Panc1 (cell line): ENCODE measurements around the gene PC. TPM values are rescaled to one million over a fixed set of nuclear protein-coding genes. Genes with fewer than 3 reads are reported as not detected.

ENCODE experiments used
- ATAC-seq: fragments of 200-7000 bp; cut with Tn5 transposase; 2 replicates; pipeline ENCODE4 v1.9.1; 2020; ENCODE audit warnings: mild to moderate bottlenecking, moderate library complexity
- BruUV-seq: library from RNA; stranded (reverse); fragments of 400-500 nt; replicated peaks from 2 replicates; lab custom pipeline; 2021; lab: Mats Ljungman, UMichigan
- CTCF ChIA-PET: fragments of 300-600 bp; sonication (Branson Sonifier 250); formaldehyde crosslinking; loops from one replicate; lab custom pipeline; 2022; ENCODE audit warnings: antibody characterized with exemption; lab: Charles Lee
- POLR2A ChIA-PET: fragments of 300-600 bp; sonication (Branson Sonifier 250); formaldehyde crosslinking; loops from one replicate; lab custom pipeline; 2022; ENCODE audit warnings: antibody characterized with exemption; lab: Charles Lee
- DNase-seq: peaks from one replicate; pipeline ENCODE4 v3.0.0-alpha.2; 2010; ENCODE audit warnings: low read depth, low spot score
- H3K27ac ChIP-seq: 2 replicates; pipeline ENCODE4 v1.5.1; 2011; ENCODE audit warnings: mild to moderate bottlenecking, low read length, inconsistent platforms
- H3K27me3 ChIP-seq: fragments of 200-500 bp; sonication (Bioruptor generic); 2 replicates; pipeline ENCODE4 v1.6.0; 2014; ENCODE audit warnings: low read length, inconsistent platforms; ENCODE audit not compliant: control insufficient read depth, insufficient read depth
- H3K36me3 ChIP-seq: fragments of 200-500 bp; sonication (Bioruptor generic); 2 replicates; pipeline ENCODE4 v1.5.1; 2014; ENCODE audit warnings: inconsistent platforms, mild to moderate bottlenecking, low read length, moderate library complexity; ENCODE audit not compliant: control insufficient read depth, insufficient read depth
- H3K4me1 ChIP-seq: 2 replicates; pipeline ENCODE4 v1.5.1; 2011; ENCODE audit warnings: inconsistent platforms, mild to moderate bottlenecking, low read length, moderate library complexity; ENCODE audit not compliant: control insufficient read depth, insufficient read depth
- H3K4me3 ChIP-seq, 2 experiments: 2 replicates each; pipeline ENCODE4 v1.5.1; 2011 to 2012; ENCODE audit warnings: low read depth in 2 of 2, low read length in 2 of 2, mild to moderate bottlenecking in 2 of 2, inconsistent platforms in 1 of 2, moderate library complexity in 1 of 2
- H3K9me3 ChIP-seq: fragments of 200-500 bp; sonication (Bioruptor generic); 2 replicates; pipeline ENCODE4 v1.5.1; 2014; ENCODE audit warnings: low read depth, mild to moderate bottlenecking, inconsistent platforms, low read length, moderate library complexity; ENCODE audit not compliant: control insufficient read depth, insufficient read depth
- POLR2AphosphoS5 ChIP-seq: IDR thresholded peaks from 2 replicates; pipeline ENCODE4 v1.6.1; 2012; ENCODE audit warnings: mild to moderate bottlenecking, low read depth, low read length, moderate library complexity
- REST ChIP-seq, 2 experiments: IDR thresholded peaks; 2 replicates each; pipeline ENCODE4 v1.6.1; 2011 to 2012; ENCODE audit warnings: low read depth in 2 of 2, control low read depth in 1 of 2, low read length in 1 of 2, mild to moderate bottlenecking in 1 of 2, moderate library complexity in 1 of 2; ENCODE audit not compliant: insufficient read depth in 1 of 2
- SIN3A ChIP-seq: IDR thresholded peaks from 2 replicates; pipeline ENCODE4 v1.6.1; 2012; ENCODE audit warnings: low read depth, mild to moderate bottlenecking, low read length, moderate library complexity, borderline replicate concordance; ENCODE audit not compliant: insufficient read depth
- TCF7L2 ChIP-seq: IDR thresholded peaks from 2 replicates; pipeline ENCODE4 v1.6.1; 2011; ENCODE audit warnings: mild to moderate bottlenecking, low read depth, low read length, inconsistent platforms
- in situ Hi-C: cut with HindIII; loops from 2 replicates; pipeline ENCODE4 v1.10.0; 2016; ENCODE audit warnings: low sequenced_read_pairs, low pct_unique_long_range_greater_than_20kb
- intact Hi-C: fragments of 100-400 bp; cut with micrococcal nuclease; formaldehyde crosslinking; loops from one replicate; pipeline ENCODE4 v1.10.0; 2022; ENCODE audit not compliant: unreplicated experiment
- total RNA-seq: library from RNA; stranded (reverse); gene quantifications from one replicate; pipeline ENCODE4 v1.2.1, GENCODE V29; 2021; ENCODE audit not compliant: unreplicated experiment
- TF ChIP-seq, protein P1 (sequence below): fragments of 450-650 bp; IDR thresholded peaks from 2 replicates; pipeline ENCODE4 v1.5.1; 2017; ENCODE audit warnings: mild to moderate bottlenecking

The PC gene
- total RNA-seq, 1 experiment from 2014 or later = 12.8 TPM

- Histone ChIP-seq H3K4me1 (no peaks in the 10 kb centered on the region), H3K4me3 (no peak overlapping the region), H3K9me3 (no peaks in the 10 kb centered on the region), H3K36me3 (no peaks in the 10 kb centered on the region), H3K27me3 (no peaks in the 10 kb centered on the region), H3K27ac (no peak overlapping the region)
- ATAC-seq (no peak), DNase-seq (no peak)
- in situ Hi-C loops = no loop called here
- BruUV-seq = no TSS peak
- POLR2A ChIA-PET = interaction anchor here (0.6 kb wide), 1 partner anchor 21 kb away, joined by 3 read pairs; no protein-coding TSS in a partner anchor
- intact Hi-C loops = no loop called here
- CTCF ChIA-PET = no interaction called here
- TF ChIP-seq REST (IDR thresholded peaks at IDR 0.05; ENCODE audit: insufficient read depth in 1 of 2, low read depth in 2 of 2, low read length in 1 of 2) (no peak), POLR2AphosphoS5 (no peak), TCF7L2 (no peak), SIN3A (no peak)
- TF ChIP-seq, protein P1, sequence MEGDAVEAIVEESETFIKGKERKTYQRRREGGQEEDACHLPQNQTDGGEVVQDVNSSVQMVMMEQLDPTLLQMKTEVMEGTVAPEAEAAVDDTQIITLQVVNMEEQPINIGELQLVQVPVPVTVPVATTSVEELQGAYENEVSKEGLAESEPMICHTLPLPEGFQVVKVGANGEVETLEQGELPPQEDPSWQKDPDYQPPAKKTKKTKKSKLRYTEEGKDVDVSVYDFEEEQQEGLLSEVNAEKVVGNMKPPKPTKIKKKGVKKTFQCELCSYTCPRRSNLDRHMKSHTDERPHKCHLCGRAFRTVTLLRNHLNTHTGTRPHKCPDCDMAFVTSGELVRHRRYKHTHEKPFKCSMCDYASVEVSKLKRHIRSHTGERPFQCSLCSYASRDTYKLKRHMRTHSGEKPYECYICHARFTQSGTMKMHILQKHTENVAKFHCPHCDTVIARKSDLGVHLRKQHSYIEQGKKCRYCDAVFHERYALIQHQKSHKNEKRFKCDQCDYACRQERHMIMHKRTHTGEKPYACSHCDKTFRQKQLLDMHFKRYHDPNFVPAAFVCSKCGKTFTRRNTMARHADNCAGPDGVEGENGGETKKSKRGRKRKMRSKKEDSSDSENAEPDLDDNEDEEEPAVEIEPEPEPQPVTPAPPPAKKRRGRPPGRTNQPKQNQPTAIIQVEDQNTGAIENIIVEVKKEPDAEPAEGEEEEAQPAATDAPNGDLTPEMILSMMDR = no peak
These were observed 137.8 kb downstream of the PC start for GRCh38 chr11:66820381-66820780.

GRCh38 chr11:66818231-66818955 lies 139.8 kb downstream of the PC start:
- no peak overlapping the region for H3K4me3 ChIP-seq
- in situ Hi-C loops (no loop called here), intact Hi-C loops (no loop called here)
- no peak for TF ChIP-seq REST (IDR thresholded peaks at IDR 0.05; ENCODE audit: insufficient read depth in 1 of 2, low read depth in 2 of 2, low read length in 1 of 2)
- no peak for TF ChIP-seq SIN3A
- TF ChIP-seq, protein P1 = no peak
- no peak for TF ChIP-seq POLR2AphosphoS5
- no peak for TF ChIP-seq TCF7L2
- no peaks in the 10 kb centered on the region for H3K4me1 ChIP-seq
- DNase-seq (no peak), ATAC-seq (no peak)
- POLR2A ChIA-PET = no interaction called here
- H3K27me3 ChIP-seq = no peaks in the 10 kb centered on the region
- H3K9me3 ChIP-seq = no peaks in the 10 kb centered on the region
- CTCF ChIA-PET = no interaction called here
- no TSS peak for BruUV-seq
- no peaks in the 10 kb centered on the region for H3K36me3 ChIP-seq
- no peak overlapping the region for H3K27ac ChIP-seq
